ENCODE measurements around the gene ACACB. TPM values are rescaled to one million over a fixed set of nuclear protein-coding genes. Genes with fewer than 3 reads are reported as not detected.

ACACB gene
- total RNA-seq, 1 donor from 2014 or later: 130 TPM

DNA sequence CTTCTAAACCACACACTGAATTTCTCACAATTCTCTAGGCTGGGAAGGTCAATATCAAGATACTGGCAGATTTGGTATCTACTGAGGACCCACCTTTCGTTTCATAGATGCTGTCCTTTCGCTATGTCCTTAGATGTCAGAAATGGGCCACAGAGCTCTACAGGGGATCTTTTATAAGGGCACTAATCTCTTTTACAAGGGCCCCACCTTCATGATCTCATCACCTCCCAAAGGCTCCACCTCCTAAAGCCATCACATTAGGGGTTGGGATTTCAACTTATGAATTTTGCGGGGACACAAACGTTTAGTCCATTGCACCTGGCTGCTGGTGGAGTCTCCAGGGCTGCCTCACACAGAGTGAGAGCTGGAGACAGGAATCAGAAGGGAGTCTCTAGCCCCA, 79.9 kb downstream of the ACACB start:
- Histone ChIP-seq H3K9me3 (no peaks in the 10 kb centered on the region), H3K27me3 (no peaks in the 10 kb centered on the region), H3K4me1 (no peaks in the 10 kb centered on the region), H3K27ac (no peak overlapping the region), H3K36me3 (peaks cover 0 to 44% of the 10 kb centered on the region in 2 donors), H3K4me3 (no peak overlapping the region)
- no peak for TF ChIP-seq POLR2A (IDR thresholded peaks at IDR 0.05)
- TF ChIP-seq, protein P1, sequence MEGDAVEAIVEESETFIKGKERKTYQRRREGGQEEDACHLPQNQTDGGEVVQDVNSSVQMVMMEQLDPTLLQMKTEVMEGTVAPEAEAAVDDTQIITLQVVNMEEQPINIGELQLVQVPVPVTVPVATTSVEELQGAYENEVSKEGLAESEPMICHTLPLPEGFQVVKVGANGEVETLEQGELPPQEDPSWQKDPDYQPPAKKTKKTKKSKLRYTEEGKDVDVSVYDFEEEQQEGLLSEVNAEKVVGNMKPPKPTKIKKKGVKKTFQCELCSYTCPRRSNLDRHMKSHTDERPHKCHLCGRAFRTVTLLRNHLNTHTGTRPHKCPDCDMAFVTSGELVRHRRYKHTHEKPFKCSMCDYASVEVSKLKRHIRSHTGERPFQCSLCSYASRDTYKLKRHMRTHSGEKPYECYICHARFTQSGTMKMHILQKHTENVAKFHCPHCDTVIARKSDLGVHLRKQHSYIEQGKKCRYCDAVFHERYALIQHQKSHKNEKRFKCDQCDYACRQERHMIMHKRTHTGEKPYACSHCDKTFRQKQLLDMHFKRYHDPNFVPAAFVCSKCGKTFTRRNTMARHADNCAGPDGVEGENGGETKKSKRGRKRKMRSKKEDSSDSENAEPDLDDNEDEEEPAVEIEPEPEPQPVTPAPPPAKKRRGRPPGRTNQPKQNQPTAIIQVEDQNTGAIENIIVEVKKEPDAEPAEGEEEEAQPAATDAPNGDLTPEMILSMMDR (IDR thresholded peaks at IDR 0.05): no peak
- TF ChIP-seq POLR2AphosphoS5 (IDR thresholded peaks at IDR 0.05; ENCODE audit: insufficient read depth in 1 of 2, low read depth in 1 of 2): no peak
- DNase-seq (ENCODE audit: extremely low spot score in 2 of 2): no peak
- intact Hi-C loops (cut with DNase I): no loop called here

DNA sequence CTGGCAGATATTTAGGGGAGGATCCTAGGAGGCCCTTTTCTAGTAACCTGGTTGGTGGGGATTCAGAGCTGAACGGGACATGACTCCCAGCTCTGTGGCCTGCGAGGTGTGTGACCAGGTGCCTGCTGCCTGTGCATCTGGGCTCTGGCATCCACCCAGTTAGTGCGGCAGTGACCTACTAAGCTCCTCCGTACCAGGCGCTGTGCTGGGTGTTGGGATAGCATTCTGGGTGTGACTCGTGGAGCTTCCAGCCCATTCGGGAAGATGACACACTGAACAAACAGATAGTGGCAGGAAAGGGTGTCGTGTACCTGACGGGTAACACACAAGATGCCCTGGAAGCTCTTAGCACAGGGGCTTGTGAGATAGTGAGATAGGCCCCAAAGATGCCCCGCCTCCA, 80.9 kb downstream of the ACACB start:
- Histone ChIP-seq H3K27ac (no peak overlapping the region), H3K9me3 (no peaks in the 10 kb centered on the region), H3K36me3 (peaks cover 0 to 45% of the 10 kb centered on the region in 2 donors), H3K4me1 (no peaks in the 10 kb centered on the region), H3K4me3 (no peak overlapping the region), H3K27me3 (no peaks in the 10 kb centered on the region)
- TF ChIP-seq POLR2AphosphoS5 (IDR thresholded peaks at IDR 0.05; ENCODE audit: insufficient read depth in 1 of 2, low read depth in 1 of 2) (no peak), POLR2A (IDR thresholded peaks at IDR 0.05) (no peak)
- TF ChIP-seq, protein P1 (IDR thresholded peaks at IDR 0.05): no peak
- DNase-seq (ENCODE audit: extremely low spot score in 2 of 2): no peak
- intact Hi-C loops (cut with DNase I): no loop called here

DNA sequence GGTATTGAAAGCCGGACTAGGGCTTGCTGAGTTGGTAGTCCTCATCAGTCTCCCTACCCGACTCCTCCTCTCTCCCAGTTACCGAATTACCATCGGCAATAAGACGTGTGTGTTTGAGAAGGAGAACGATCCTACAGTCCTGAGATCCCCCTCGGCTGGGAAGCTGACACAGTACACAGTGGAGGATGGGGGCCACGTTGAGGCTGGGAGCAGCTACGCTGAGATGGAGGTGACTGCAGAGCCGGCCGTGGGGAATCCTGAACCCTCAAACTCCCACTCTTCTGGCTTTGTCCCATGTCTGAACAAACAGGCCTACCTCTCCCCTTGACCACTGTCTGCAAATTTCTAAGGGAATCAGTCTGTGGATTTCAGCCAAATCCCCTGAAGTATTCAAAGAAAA, 82.9 kb downstream of the ACACB start:
- H3K9me3 ChIP-seq: no peaks in the 10 kb centered on the region
- intact Hi-C loops (cut with DNase I): no loop called here
- no peaks in the 10 kb centered on the region for H3K27me3 ChIP-seq
- no peak for DNase-seq (ENCODE audit: extremely low spot score in 2 of 2)
- TF ChIP-seq POLR2A (IDR thresholded peaks at IDR 0.05): no peak
- no peak for TF ChIP-seq POLR2AphosphoS5 (IDR thresholded peaks at IDR 0.05; ENCODE audit: insufficient read depth in 1 of 2, low read depth in 1 of 2)
- TF ChIP-seq, protein P1 (IDR thresholded peaks at IDR 0.05): no peak
- H3K4me1 ChIP-seq: no peaks in the 10 kb centered on the region
- H3K36me3 ChIP-seq: peaks cover 0 to 47% of the 10 kb centered on the region in 2 donors
- H3K27ac ChIP-seq: no peak overlapping the region
- H3K4me3 ChIP-seq: no peak overlapping the region

DNA sequence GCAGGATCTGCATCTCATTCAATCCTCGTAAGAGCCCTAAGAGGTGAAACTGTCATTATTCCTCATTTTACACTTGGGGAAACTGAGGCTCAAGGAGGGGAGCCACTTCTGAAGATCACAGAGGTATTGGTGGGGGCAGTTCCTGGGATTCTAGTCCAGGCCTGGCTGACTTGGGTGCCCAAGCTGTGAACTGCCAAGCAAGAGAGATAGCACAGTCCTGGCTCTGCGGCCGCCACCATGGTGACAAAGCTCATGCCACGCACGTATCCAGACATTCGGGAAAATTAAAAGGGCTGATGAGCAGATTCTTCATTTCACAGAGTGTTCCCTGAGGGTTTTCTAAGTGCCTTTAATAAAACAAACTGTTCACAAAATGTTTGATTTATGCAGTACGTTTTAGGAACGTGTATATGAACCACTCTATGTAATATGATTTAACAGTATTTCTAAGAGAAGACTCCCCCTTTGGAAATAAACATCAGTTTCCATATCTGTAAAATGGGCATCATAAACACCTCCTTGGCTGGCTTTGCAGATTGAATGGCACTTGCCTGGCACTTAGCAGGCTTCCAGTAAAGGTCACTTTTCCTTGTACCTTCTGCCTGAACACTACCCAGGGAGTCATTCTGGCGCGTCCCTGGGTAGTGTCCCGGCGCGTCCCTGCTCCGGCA, 84.6 kb downstream of the ACACB start:
- Histone ChIP-seq H3K27me3 (no peaks in the 10 kb centered on the region), H3K4me3 (no peak overlapping the region), H3K9me3 (no peaks in the 10 kb centered on the region), H3K36me3 (peaks cover 0 to 39% of the 10 kb centered on the region in 2 donors), H3K27ac (no peak overlapping the region), H3K4me1 (no peaks in the 10 kb centered on the region)
- intact Hi-C loops (cut with DNase I): no loop called here
- no peak for DNase-seq (ENCODE audit: extremely low spot score in 2 of 2)
- TF ChIP-seq POLR2A (IDR thresholded peaks at IDR 0.05): no peak
- no peak for TF ChIP-seq POLR2AphosphoS5 (IDR thresholded peaks at IDR 0.05; ENCODE audit: insufficient read depth in 1 of 2, low read depth in 1 of 2)
- TF ChIP-seq, protein P1 (IDR thresholded peaks at IDR 0.05): no peak

DNA sequence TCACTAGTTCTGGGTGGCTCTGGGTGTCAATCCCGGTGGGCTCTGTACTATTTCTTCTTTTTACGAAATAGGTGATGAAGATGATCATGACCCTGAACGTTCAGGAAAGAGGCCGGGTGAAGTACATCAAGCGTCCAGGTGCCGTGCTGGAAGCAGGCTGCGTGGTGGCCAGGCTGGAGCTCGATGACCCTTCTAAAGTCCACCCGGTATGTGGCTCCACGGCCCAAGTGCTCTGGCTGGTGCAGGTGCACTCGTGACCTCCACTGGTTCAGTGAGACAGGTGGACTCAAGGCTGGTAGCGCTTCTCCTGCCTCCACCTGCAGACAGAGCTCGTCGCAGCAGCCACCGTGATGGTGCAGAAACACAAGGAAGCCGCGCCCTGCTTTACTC, 85.1 kb downstream of the ACACB start:
- Histone ChIP-seq H3K27ac (no peak overlapping the region), H3K9me3 (no peaks in the 10 kb centered on the region), H3K27me3 (no peaks in the 10 kb centered on the region), H3K4me3 (no peak overlapping the region), H3K4me1 (no peaks in the 10 kb centered on the region), H3K36me3 (peaks cover 0 to 34% of the 10 kb centered on the region in 2 donors)
- TF ChIP-seq, protein P1 (IDR thresholded peaks at IDR 0.05): no peak
- TF ChIP-seq POLR2AphosphoS5 (IDR thresholded peaks at IDR 0.05; ENCODE audit: insufficient read depth in 1 of 2, low read depth in 1 of 2) (no peak), POLR2A (IDR thresholded peaks at IDR 0.05) (no peak)
- intact Hi-C loops (cut with DNase I): no loop called here
- no peak for DNase-seq (ENCODE audit: extremely low spot score in 2 of 2)

Measured in vagina (tissue), 2 donors.